Right lobe of liver (tissue), 6 donors: ENCODE measurements around the gene WDPCP. TPM values are rescaled to one million over a fixed set of nuclear protein-coding genes. Genes with fewer than 3 reads are reported as not detected.
"Not testable (repeated sequence)": the region's sequence is repeated elsewhere in the genome, so short reads cannot be mapped to it uniquely, and the experiment has no call there.

Experiments
- ATAC-seq, 4 donors: fragments of 200-7000 bp; cut with Tn5 transposase; one replicate each; pipeline ENCODE4 v1.9.1; 2020; ENCODE audit warnings: mild to moderate bottlenecking in 4 of 4, moderate library complexity in 4 of 4
- DNase-seq, 3 donors: peaks; one replicate each; pipeline ENCODE4 v3.0.0-alpha.2; 2020
- H3K27ac ChIP-seq, 3 donors: fragments of 200-600 bp; one replicate each; pipeline ENCODE4 v1.8.0; 2022
- H3K27me3 ChIP-seq, 2 donors: fragments of 200-600 bp; one replicate each; pipeline ENCODE4 v1.8.0; 2022
- H3K36me3 ChIP-seq, 4 donors: fragments of 200-600 bp; sonication (generic) in 1 of 4; one replicate each; pipeline versions ENCODE4 v1.5.1 to v1.8.0; 2017 to 2022; ENCODE audit warnings: control low read depth in 1 of 4
- H3K4me1 ChIP-seq, 4 donors: fragments of 200-600 bp; sonication (generic) in 1 of 4; one replicate each; pipeline versions ENCODE4 v1.5.1 to v1.8.0; 2017 to 2022; ENCODE audit warnings: control low read depth in 1 of 4
- H3K4me3 ChIP-seq, 3 donors: fragments of 200-600 bp; one replicate each; pipeline ENCODE4 v1.8.0; 2022
- H3K9me3 ChIP-seq, 4 donors: fragments of 200-600 bp; sonication (generic) in 1 of 4; one replicate each; pipeline versions ENCODE4 v1.5.1 to v1.8.0; 2017 to 2022; ENCODE audit warnings: control low read depth in 1 of 4
- POLR2A ChIP-seq: fragments of 450-650 bp; IDR thresholded peaks from one replicate; pipeline ENCODE4 v1.6.1; 2017; ENCODE audit warnings: antibody characterized with exemption, mild to moderate bottlenecking
- WGBS: methylation state at CpG from one replicate; pipeline ENCODE4 v1.1.6; 2018; ENCODE audit warnings: low coverage, low lambda C conversion rate; ENCODE audit not compliant: insufficient coverage; ENCODE audit errors: missing lambda C conversion rate; 5-methylcytosine and 5-hydroxymethylcytosine counted together
- intact Hi-C, 2 donors: fragments of 100-400 bp; cut with DNase I; formaldehyde crosslinking; loops; one replicate each; pipeline versions ENCODE4 v1.11.2 to v1.14.1; 2022
- total RNA-seq, 6 experiments: library from RNA; depleted of rRNA in 2 of 6; stranded (reverse); fragments of >200 nt in 2 of 6; fragmentation: NEBNext Ultra II Directional in 3 of 6; extraction: Animal tissue kit (Norgen Biotek cat#: 25700) in 3 of 6; gene quantifications; one replicate each; pipeline versions ENCODE4 v1.1.0 to v1.2.4, GENCODE V29; 2016 to 2023
- TF ChIP-seq, protein P1 (sequence below), 4 donors: fragments of 200-600 bp in 3 of 4; fragments of 450-650 bp in 1 of 4; IDR thresholded peaks; one replicate each; pipeline versions ENCODE4 v1.5.1 to v1.8.0; 2016 to 2022; ENCODE audit warnings: antibody characterized with exemption in 4 of 4, mild to moderate bottlenecking in 2 of 4
- donor health status: DM: no; HTN: yes; CAD: no.
- donor health status: DM: no; HTN: no; CAD: no.
- donor health status: DM: no; HTN: no; CAD: no.
- donor health status: DM: no; HTN: yes; CAD: no.
- donor health status: DM: no; HTN: yes; CAD: no.

WDPCP gene
- total RNA-seq, 6 experiments from 2014 or later: 2.7 to 4.4 (median 3.0) TPM

DNA sequence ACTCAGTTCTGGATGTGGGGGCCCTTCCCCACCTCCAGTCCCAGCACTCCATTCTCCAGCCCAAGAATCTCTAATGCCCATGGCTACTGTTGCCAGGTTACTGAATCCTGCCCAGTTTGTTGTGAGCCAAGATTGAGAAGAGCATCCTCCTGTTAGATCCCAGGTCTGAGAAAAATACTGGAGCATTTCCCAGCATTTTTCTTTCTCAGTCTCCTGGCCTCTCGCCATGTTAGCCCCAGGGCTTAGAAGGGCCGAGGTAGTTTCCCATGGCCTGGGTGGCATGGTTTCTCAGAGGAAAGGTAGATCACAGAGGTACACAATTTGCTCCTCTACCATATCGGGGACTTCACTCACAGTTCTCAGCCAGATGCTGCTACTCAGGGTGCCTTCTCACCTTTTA lies 401.9 kb downstream of the WDPCP start:
- no peak overlapping the region for H3K4me3 ChIP-seq
- H3K27me3 ChIP-seq: no peaks in the 10 kb centered on the region
- no peaks in the 10 kb centered on the region for H3K4me1 ChIP-seq
- no peaks in the 10 kb centered on the region for H3K9me3 ChIP-seq
- intact Hi-C loops: no loop called here
- TF ChIP-seq, protein P1, sequence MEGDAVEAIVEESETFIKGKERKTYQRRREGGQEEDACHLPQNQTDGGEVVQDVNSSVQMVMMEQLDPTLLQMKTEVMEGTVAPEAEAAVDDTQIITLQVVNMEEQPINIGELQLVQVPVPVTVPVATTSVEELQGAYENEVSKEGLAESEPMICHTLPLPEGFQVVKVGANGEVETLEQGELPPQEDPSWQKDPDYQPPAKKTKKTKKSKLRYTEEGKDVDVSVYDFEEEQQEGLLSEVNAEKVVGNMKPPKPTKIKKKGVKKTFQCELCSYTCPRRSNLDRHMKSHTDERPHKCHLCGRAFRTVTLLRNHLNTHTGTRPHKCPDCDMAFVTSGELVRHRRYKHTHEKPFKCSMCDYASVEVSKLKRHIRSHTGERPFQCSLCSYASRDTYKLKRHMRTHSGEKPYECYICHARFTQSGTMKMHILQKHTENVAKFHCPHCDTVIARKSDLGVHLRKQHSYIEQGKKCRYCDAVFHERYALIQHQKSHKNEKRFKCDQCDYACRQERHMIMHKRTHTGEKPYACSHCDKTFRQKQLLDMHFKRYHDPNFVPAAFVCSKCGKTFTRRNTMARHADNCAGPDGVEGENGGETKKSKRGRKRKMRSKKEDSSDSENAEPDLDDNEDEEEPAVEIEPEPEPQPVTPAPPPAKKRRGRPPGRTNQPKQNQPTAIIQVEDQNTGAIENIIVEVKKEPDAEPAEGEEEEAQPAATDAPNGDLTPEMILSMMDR (IDR thresholded peaks at IDR 0.05): no peak
- no peak for TF ChIP-seq POLR2A
- DNase-seq (no peak), ATAC-seq (no peak)
- no peaks in the 10 kb centered on the region for H3K36me3 ChIP-seq
- 96% methylated on average over 3 of the region's 3 CpGs for WGBS
- no peak overlapping the region for H3K27ac ChIP-seq

DNA sequence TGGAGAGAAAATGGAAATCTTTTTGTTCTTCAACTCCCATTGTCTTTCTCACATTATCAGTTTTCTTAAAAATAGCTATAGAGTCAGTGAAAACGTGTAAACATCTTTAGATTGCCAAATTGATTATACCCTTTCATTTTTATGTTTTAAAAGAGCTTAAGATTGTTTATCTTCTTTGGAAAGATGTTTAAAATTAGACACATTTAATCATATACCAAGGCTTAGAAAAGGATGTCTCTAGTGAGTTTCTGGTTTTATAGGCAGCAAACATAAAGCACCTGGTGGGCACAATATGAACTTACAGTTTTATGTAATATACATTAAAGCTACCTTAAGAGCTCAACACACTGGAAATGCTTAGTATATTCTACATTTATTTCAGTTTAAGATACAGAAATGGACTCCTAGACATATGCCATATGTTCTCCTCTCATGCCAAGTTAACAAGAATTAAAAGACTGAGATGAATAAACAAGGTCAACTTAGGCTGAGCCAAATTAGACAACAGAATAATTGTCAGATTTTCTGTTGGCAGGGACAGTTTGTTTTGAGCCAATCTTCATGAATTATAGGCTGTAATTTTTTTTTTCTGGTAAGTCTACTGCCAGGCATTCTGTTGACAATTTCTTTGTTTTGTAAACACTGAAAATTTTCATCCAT lies 425.0 kb downstream of the WDPCP start:
- H3K4me1 ChIP-seq: no peaks in the 10 kb centered on the region
- no peak for TF ChIP-seq POLR2A
- TF ChIP-seq, protein P1 (IDR thresholded peaks at IDR 0.05): no peak
- H3K9me3 ChIP-seq: no peaks in the 10 kb centered on the region
- H3K36me3 ChIP-seq: no peaks in the 10 kb centered on the region
- intact Hi-C loops: no loop called here
- ATAC-seq: no peak
- H3K27ac ChIP-seq: no peak overlapping the region
- H3K27me3 ChIP-seq: no peaks in the 10 kb centered on the region
- no peak for DNase-seq
- no peak overlapping the region for H3K4me3 ChIP-seq
- 50% methylated on average over 1 of the region's 1 CpG for WGBS

DNA sequence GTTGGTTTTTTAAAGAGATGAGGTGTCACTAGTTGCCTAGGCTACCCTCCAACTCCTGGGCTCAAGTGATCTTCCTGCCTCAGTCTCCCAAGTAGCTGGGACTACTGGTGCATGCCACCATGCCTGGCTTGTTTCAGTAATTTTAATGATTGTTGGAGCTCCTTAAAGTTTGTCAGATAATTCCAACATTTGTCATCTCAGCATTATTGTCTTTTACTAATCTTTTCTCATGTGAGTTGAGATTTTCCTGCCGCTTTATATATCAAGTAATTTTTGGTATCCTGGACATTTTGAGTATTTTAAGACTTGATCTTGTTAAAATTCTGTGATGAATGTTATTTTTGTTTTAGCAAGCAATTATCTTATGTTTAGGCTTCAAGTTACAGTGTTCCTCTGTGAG lies 429.0 kb downstream of the WDPCP start:
- no peaks in the 10 kb centered on the region for H3K36me3 ChIP-seq
- no peak overlapping the region for H3K27ac ChIP-seq
- H3K4me3 ChIP-seq: no peak overlapping the region
- TF ChIP-seq, protein P1 (IDR thresholded peaks at IDR 0.05): no peak
- TF ChIP-seq POLR2A: no peak
- H3K4me1 ChIP-seq: no peaks in the 10 kb centered on the region
- whole genome bisulfite sequencing: 100% methylated on average over 1 of the region's 1 CpG
- intact Hi-C loops: no loop called here
- no peak for DNase-seq
- ATAC-seq: no peak
- H3K27me3 ChIP-seq: no peaks in the 10 kb centered on the region
- H3K9me3 ChIP-seq: no peaks in the 10 kb centered on the region

DNA sequence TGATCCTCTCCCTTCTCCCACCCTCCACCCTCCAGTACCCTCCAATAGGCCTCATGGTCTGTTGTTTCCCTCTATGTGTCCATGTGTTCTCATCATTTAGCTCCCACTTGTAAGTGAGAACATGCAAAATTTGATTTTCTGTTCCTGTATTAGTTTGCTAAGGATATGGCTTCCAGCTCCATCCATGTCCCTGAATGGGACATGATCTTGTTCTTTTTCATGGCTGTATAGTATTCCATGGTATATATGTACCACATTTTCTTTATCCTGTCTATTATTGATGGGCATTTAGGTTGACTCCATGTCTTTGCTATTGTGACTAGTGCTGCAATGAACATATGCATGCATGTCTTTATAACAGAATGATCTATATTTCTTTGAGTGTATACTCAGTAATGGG lies 451.6 kb downstream of the WDPCP start:
- intact Hi-C loops: not testable (repeated sequence)

DNA sequence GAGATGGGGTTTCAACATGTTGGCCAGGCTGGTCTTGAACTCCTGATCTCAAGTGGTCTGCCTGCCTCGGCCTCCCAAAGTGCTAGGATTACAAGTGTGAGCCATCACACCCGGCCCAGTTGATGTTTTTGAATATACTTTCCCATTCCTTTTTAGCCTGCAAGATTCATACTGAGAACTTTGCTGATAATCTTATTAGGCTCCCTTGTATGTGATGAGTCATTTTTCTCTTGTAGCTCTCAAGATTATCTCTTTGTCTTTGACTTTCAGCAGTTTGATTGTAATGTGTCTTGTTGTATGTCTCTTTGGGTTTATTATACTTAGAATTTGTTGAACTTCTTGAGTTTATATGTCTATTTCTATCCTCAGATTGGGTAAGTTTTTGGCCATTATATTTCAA lies 456.3 kb downstream of the WDPCP start:
- ATAC-seq: no peak
- Histone ChIP-seq H3K36me3 (no peaks in the 10 kb centered on the region), H3K27me3 (no peaks in the 10 kb centered on the region), H3K9me3 (no peaks in the 10 kb centered on the region), H3K4me3 (no peak overlapping the region), H3K27ac (no peak overlapping the region), H3K4me1 (no peaks in the 10 kb centered on the region)
- intact Hi-C loops: no loop called here
- 75% methylated on average over 1 of the region's 2 CpGs for WGBS
- DNase-seq: no peak
- TF ChIP-seq POLR2A: no peak
- TF ChIP-seq, protein P1 (IDR thresholded peaks at IDR 0.05): no peak

More for the DNA sequence above, 451.6 kb downstream of the WDPCP start:
- H3K27ac ChIP-seq, DNase-seq, ATAC-seq, H3K4me3 ChIP-seq, H3K9me3 ChIP-seq, H3K36me3 ChIP-seq, H3K27me3 ChIP-seq, H3K4me1 ChIP-seq: not testable (repeated sequence)
